Motor neuron (in vitro differentiated cells): ENCODE measurements around the gene PLEKHG4. TPM values are rescaled to one million over a fixed set of nuclear protein-coding genes. Genes with fewer than 3 reads are reported as not detected.

Source experiments
- ATAC-seq, 8 experiments: fragments of 200-7000 bp; cut with Tn5 transposase; replicated peaks in 6 of 8; 2 replicates each; pipeline ENCODE4 v1.8.0; 2021; ENCODE audit warnings: mild to moderate bottlenecking in 8 of 8, moderate library complexity in 8 of 8
- H3K27ac ChIP-seq, 2 donors: fragments of 250-450 bp; sonication (Bioruptor Pico); 2 replicates each; pipeline ENCODE4 v1.9.0; 2021; ENCODE audit warnings: antibody characterized with exemption in 2 of 2, mild to moderate bottlenecking in 2 of 2, moderate library complexity in 1 of 2
- H3K4me1 ChIP-seq, 2 donors: fragments of 250-450 bp; sonication (Bioruptor Pico); replicated peaks in 1 of 2; 2 replicates each; pipeline ENCODE4 v1.6.1; 2021; ENCODE audit warnings: antibody characterized with exemption in 2 of 2, mild to moderate bottlenecking in 2 of 2, moderate library complexity in 1 of 2
- H3K4me3 ChIP-seq, 5 donors: fragments of 250-450 bp; sonication (Bioruptor Pico); 2 replicates each; pipeline ENCODE4 v1.9.0; 2021; ENCODE audit warnings: antibody characterized with exemption in 5 of 5, mild to moderate bottlenecking in 5 of 5, moderate library complexity in 4 of 5
- WGBS, 10 experiments: fragments of 450-650 bp; shearing (Covaris generic); methylation state at CpG; one replicate each; pipeline ENCODE4 v1.0.0; 2022; 5-methylcytosine and 5-hydroxymethylcytosine counted together
- in situ Hi-C, 9 experiments: fragments of 400-800 bp; cut with MboI; loops; one replicate each; pipeline ENCODE4 v1.15.0; 2021; ENCODE audit warnings: low sequenced_read_pairs in 9 of 9, low pct_unique_long_range_greater_than_20kb in 2 of 9; ENCODE audit not compliant: unreplicated experiment in 9 of 9
- total RNA-seq, 8 experiments: library from RNA; unstranded; fragments of 300-600 nt; gene quantifications; 2 replicates each; pipeline versions ENCODE4 v1.2.3 to v1.2.4, GENCODE V29; 2022

The PLEKHG4 gene
- total RNA-seq, 8 experiments from 2014 or later, result 1.4 to 39.0 (median 5.6) TPM

- peak within 1 kb of the TSS; percentile 38 to 49 (median 47) for H3K4me3 ChIP-seq
- ATAC-seq, result peak; percentile 47 to 74 (median 62)
- WGBS, 10 experiments, result 0 to 1% (median 0%) methylated on average over 1 to 14 of the region's 60 CpGs; no CpG with 5 or more reads in 7 of the 10 experiments
- in situ Hi-C loops, result loop anchor here in 1 of 9 experiments (25.0 kb wide), 1 partner anchor 165 kb away; the partner anchor contains the start of gene ZDHHC1
- no peak within 1 kb of the TSS for H3K27ac ChIP-seq
- peaks cover 9 to 10% of the 10 kb centered on the region in 2 donors for H3K4me1 ChIP-seq
These were observed 31.9 kb upstream of the PLEKHG4 start, which contains the start of gene FHOD1 for GRCh38 chr16:67247192-67248072. Gene FHOD1 (minus strand): TSS chr16:67247481. CDS start chr16:67247410, 71 bp downstream.

- ATAC-seq, result no peak
- Histone ChIP-seq H3K27ac (no peak overlapping the region), H3K4me3 (peak overlapping the region; percentile 38 to 49 (median 47)), H3K4me1 (peaks cover 9 to 10% of the 10 kb centered on the region in 2 donors)
- WGBS, 10 experiments, result 0 to 7% (median 0%) methylated on average over 1 to 6 of the region's 7 CpGs; no CpG with 5 or more reads in 3 of the 10 experiments
- in situ Hi-C loops, result loop anchor here in 1 of 9 experiments (25.0 kb wide), 1 partner anchor 164 kb away; the partner anchor contains the start of gene ZDHHC1
These were observed 31.3 kb upstream of the PLEKHG4 start for GRCh38 chr16:67248073-67248400.

- no CpG with 5 or more reads among the region's 75 CpGs for WGBS, 10 experiments
- in situ Hi-C loops, result loop anchor here in 1 of 9 experiments (25.0 kb wide), 1 partner anchor 164 kb away; the partner anchor contains the start of gene ZDHHC1
- H3K4me3 ChIP-seq, result peak within 1 kb of the TSS; percentile 38 to 49 (median 47)
- peak in 7 of 8 experiments; percentile 1 to 21 (median 7) for ATAC-seq
- H3K27ac ChIP-seq, result no peak within 1 kb of the TSS
- peaks cover 9 to 10% of the 10 kb centered on the region in 2 donors for H3K4me1 ChIP-seq
These were observed 30.7 kb upstream of the PLEKHG4 start, which contains the start of gene SLC9A5 for GRCh38 chr16:67248401-67249177. Gene SLC9A5 (plus strand): TSS chr16:67248979. CDS start chr16:67249015, 36 bp downstream.

GRCh38 chr16:67249178-67250044, 29.9 kb upstream of the PLEKHG4 start:
- 6 to 43% (median 25%) methylated on average over 3 to 5 of the region's 22 CpGs; no CpG with 5 or more reads in 6 of the 10 experiments for WGBS, 10 experiments
- Histone ChIP-seq H3K4me1 (peaks cover 9 to 10% of the 10 kb centered on the region in 2 donors), H3K27ac (no peak overlapping the region), H3K4me3 (peak overlapping the region; percentile 38 to 49 (median 46))
- in situ Hi-C loops, result loop anchor here in 3 of 9 experiments (25.0 kb wide), 1 partner anchor 163 kb away; the partner anchor contains the start of gene ZDHHC1 (in 3 of the 3)
- ATAC-seq, result no peak

- H3K27ac ChIP-seq, result no peak overlapping the region
- H3K4me3 ChIP-seq, result no peak overlapping the region
- H3K4me1 ChIP-seq, result peaks cover 9 to 10% of the 10 kb centered on the region in 2 donors
- 38 to 100% (median 60%) methylated on average over 1 to 4 of the region's 4 CpGs; no CpG with 5 or more reads in 1 of the 10 experiments for WGBS, 10 experiments
- in situ Hi-C loops, result loop anchor here in 2 of 9 experiments (25.0 kb wide), 1 partner anchor 162 kb away; the partner anchor contains the start of gene ZDHHC1 (in 2 of the 2)
- ATAC-seq, result no peak
These were observed 29.3 kb upstream of the PLEKHG4 start for GRCh38 chr16:67250045-67250327.

GRCh38 chr16:67252609-67253497, 26.5 kb upstream of the PLEKHG4 start:
- in situ Hi-C loops, result loop anchor here in 2 of 9 experiments (25.0 kb wide), 1 partner anchor 159 kb away; the partner anchor contains the start of gene ZDHHC1 (in 2 of the 2)
- 75 to 100% methylated on average over 1 to 2 of the region's 4 CpGs; no CpG with 5 or more reads in 8 of the 10 experiments for WGBS, 10 experiments

GRCh38 chr16:67254801-67255552, 24.4 kb upstream of the PLEKHG4 start:
- Histone ChIP-seq H3K27ac (no peak overlapping the region), H3K4me3 (no peak overlapping the region), H3K4me1 (no peaks in the 10 kb centered on the region)
- ATAC-seq, result peak in 4 of 8 experiments; percentile 19 to 34 (median 31)
- in situ Hi-C loops, result loop anchor here in 2 of 9 experiments (25.0 kb wide), 1 partner anchor 157 kb away; the partner anchor contains the start of gene ZDHHC1 (in 2 of the 2)
- WGBS, 10 experiments, result 46 to 92% (median 84%) methylated on average over 3 to 12 of the region's 18 CpGs; no CpG with 5 or more reads in 4 of the 10 experiments

More at GRCh38 chr16:67252609-67253497, 26.5 kb upstream of the PLEKHG4 start:
- Histone ChIP-seq H3K4me1 (peaks cover 5 to 6% of the 10 kb centered on the region in 2 donors), H3K4me3 (no peak overlapping the region), H3K27ac (no peak overlapping the region)
- ATAC-seq, result no peak

GRCh38 chr16:67255553-67256221, 23.6 kb upstream of the PLEKHG4 start:
- Histone ChIP-seq H3K27ac (no peak overlapping the region), H3K4me3 (no peak overlapping the region), H3K4me1 (no peaks in the 10 kb centered on the region)
- WGBS, 10 experiments, result 80 to 98% (median 91%) methylated on average over 1 to 10 of the region's 17 CpGs; no CpG with 5 or more reads in 4 of the 10 experiments
- no peak for ATAC-seq
- in situ Hi-C loops, result loop anchor here in 2 of 9 experiments (25.0 kb wide), 1 partner anchor 157 kb away; the partner anchor contains the start of gene ZDHHC1 (in 2 of the 2)

- ATAC-seq, result no peak
- in situ Hi-C loops, result loop anchor here in 2 of 9 experiments (25.0 kb wide), 1 partner anchor 156 kb away; the partner anchor contains the start of gene ZDHHC1 (in 2 of the 2)
These were observed 22.6 kb upstream of the PLEKHG4 start for GRCh38 chr16:67256701-67257230.

More at GRCh38 chr16:67256701-67257230, 22.6 kb upstream of the PLEKHG4 start:
- 83 to 100% (median 94%) methylated on average over 1 to 3 of the region's 11 CpGs; no CpG with 5 or more reads in 6 of the 10 experiments for WGBS, 10 experiments
- H3K27ac ChIP-seq, result no peak overlapping the region
- peaks cover 0 to 4% of the 10 kb centered on the region in 2 donors for H3K4me1 ChIP-seq
- H3K4me3 ChIP-seq, result no peak overlapping the region
